ENCODE results near the gene BMI1.

DNA sequence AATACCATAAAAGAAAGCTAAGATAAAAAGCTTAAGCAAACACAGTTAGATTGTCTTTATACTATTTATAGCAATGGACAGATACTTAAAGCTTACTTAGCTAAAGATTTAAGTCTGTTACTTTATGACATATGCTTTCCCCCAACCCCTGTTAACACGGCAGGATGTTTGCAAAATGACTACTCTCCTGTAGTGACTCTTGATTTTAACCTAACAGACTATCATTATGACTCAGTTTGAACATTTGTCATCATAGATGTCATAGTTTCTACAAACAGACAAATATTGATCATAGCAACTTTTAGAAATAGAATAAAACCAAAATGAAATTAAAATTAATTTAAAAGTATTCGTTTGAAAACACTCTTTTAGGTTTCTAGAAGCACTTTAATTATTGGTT lies 12.5 kb upstream of the BMI1 start:
- TF ChIP-seq CTCF (conservative IDR thresholded peaks at IDR 0.05; ENCODE audit: low read depth, low read length) (no peak), FOS (IDR thresholded peaks at IDR 0.05; ENCODE audit: low read depth, low read length) (no peak), CEBPB (IDR thresholded peaks at IDR 0.05; ENCODE audit: low read depth, low read length) (no peak), POLR2A (IDR thresholded peaks at IDR 0.05; ENCODE audit: low read depth, low read length) (no peak), RCOR1 (IDR thresholded peaks at IDR 0.05; ENCODE audit: insufficient replicate concordance, low read length) (no peak), CHD1 (IDR thresholded peaks at IDR 0.05; ENCODE audit: low read depth, low read length) (no peak), USF2 (IDR thresholded peaks at IDR 0.05; ENCODE audit: low read depth, low read length) (no peak), MXI1 (IDR thresholded peaks at IDR 0.05; ENCODE audit: borderline replicate concordance, low read depth, low read length) (no peak)
